Osteocyte (in vitro differentiated cells): Measurements from ENCODE around the gene PDGFA. TPM values are rescaled to one million over a fixed set of nuclear protein-coding genes. Genes with fewer than 3 reads are reported as not detected.

Experiments
- DNase-seq: peaks from one replicate; pipeline ENCODE4 v3.0.0; 2021; ENCODE audit warnings: mixed read lengths; ENCODE audit not compliant: unreplicated experiment; ENCODE audit errors: extremely low spot score
- H3K27ac Mint-ChIP-seq: one replicate; pipeline ENCODE4 v1.8.0; 2021; ENCODE audit warnings: mild to moderate bottlenecking, mixed read lengths; ENCODE audit not compliant: unreplicated experiment
- H3K27me3 Mint-ChIP-seq: one replicate; pipeline ENCODE4 v1.8.0; 2021; ENCODE audit warnings: mixed read lengths; ENCODE audit not compliant: unreplicated experiment
- H3K36me3 Mint-ChIP-seq: one replicate; pipeline ENCODE4 v1.8.0; 2021; ENCODE audit warnings: mixed read lengths; ENCODE audit not compliant: unreplicated experiment
- H3K4me1 Mint-ChIP-seq: one replicate; pipeline ENCODE4 v1.8.0; 2021; ENCODE audit warnings: mixed read lengths; ENCODE audit not compliant: unreplicated experiment
- H3K4me3 Mint-ChIP-seq: one replicate; pipeline ENCODE4 v1.8.0; 2021; ENCODE audit warnings: mild to moderate bottlenecking, moderate library complexity, mixed read lengths; ENCODE audit not compliant: unreplicated experiment
- H3K9me3 Mint-ChIP-seq: one replicate; pipeline ENCODE4 v1.8.0; 2021; ENCODE audit warnings: mixed read lengths; ENCODE audit not compliant: unreplicated experiment
- CTCF ChIP-seq: fragments of 200-600 bp; sonication (generic); IDR thresholded peaks from 2 replicates; pipeline ENCODE4 v1.5.0; 2021; ENCODE audit warnings: antibody characterized with exemption, mild to moderate bottlenecking, moderate library complexity
- total RNA-seq: library from RNA; stranded (reverse); gene quantifications from 2 replicates; pipeline ENCODE4 v1.2.1, GENCODE V29; 2021

The PDGFA gene
- total RNA-seq, 1 donor from 2014 or later: 93.6 TPM

GRCh38 chr7:545470-545869 lies 25.8 kb upstream of the PDGFA start:
- Mint-ChIP-seq H3K4me3 (no peak overlapping the region), H3K27me3 (no peaks in the 10 kb centered on the region), H3K36me3 (no peaks in the 10 kb centered on the region), H3K4me1 (peaks cover 24% of the 10 kb centered on the region), H3K27ac (no peak overlapping the region), H3K9me3 (peaks cover 5% of the 10 kb centered on the region)
- no peak for TF ChIP-seq CTCF
- DNase-seq: no peak

- no peak for DNase-seq
- peaks cover 5% of the 10 kb centered on the region for H3K9me3 Mint-ChIP-seq
- no peaks in the 10 kb centered on the region for H3K27me3 Mint-ChIP-seq
- peaks cover 32% of the 10 kb centered on the region for H3K4me1 Mint-ChIP-seq
- no peaks in the 10 kb centered on the region for H3K36me3 Mint-ChIP-seq
- TF ChIP-seq CTCF: no peak
- H3K4me3 Mint-ChIP-seq: no peak overlapping the region
- no peak overlapping the region for H3K27ac Mint-ChIP-seq
These were observed 24.9 kb upstream of the PDGFA start for GRCh38 chr7:544338-545221.

- Mint-ChIP-seq H3K27me3 (no peaks in the 10 kb centered on the region), H3K36me3 (no peaks in the 10 kb centered on the region), H3K9me3 (peaks cover 5% of the 10 kb centered on the region), H3K4me1 (peaks cover 39% of the 10 kb centered on the region), H3K4me3 (no peak overlapping the region), H3K27ac (no peak overlapping the region)
- no peak for TF ChIP-seq CTCF
- no peak for DNase-seq
These were observed 24.1 kb upstream of the PDGFA start for GRCh38 chr7:543501-544337.

GRCh38 chr7:542713-543500 lies 23.3 kb upstream of the PDGFA start:
- H3K9me3 Mint-ChIP-seq: peaks cover 5% of the 10 kb centered on the region
- no peaks in the 10 kb centered on the region for H3K36me3 Mint-ChIP-seq
- H3K27me3 Mint-ChIP-seq: no peaks in the 10 kb centered on the region
- H3K4me3 Mint-ChIP-seq: no peak overlapping the region
- TF ChIP-seq CTCF: no peak
- DNase-seq: no peak
- peak overlapping the region; percentile 85 for H3K27ac Mint-ChIP-seq
- H3K4me1 Mint-ChIP-seq: peaks cover 44% of the 10 kb centered on the region
